ENCODE results near the gene SPR.

GRCh38 chr2:72895154-72895553 lies 7.9 kb downstream of the SPR start:
- TF ChIP-seq CTCF (IDR thresholded peaks at IDR 0.05) = no peak
- no peak for TF ChIP-seq POLR2A (IDR thresholded peaks at IDR 0.05; ENCODE audit: low read depth)
- no peak for TF ChIP-seq POLR2AphosphoS5 (IDR thresholded peaks at IDR 0.05)
- TF ChIP-seq EP300 (IDR thresholded peaks at IDR 0.05) = no peak

Measured in esophagus muscularis mucosa (tissue), 4 donors.